Measurements from ENCODE around the gene FBXL7. TPM values are rescaled to one million over a fixed set of nuclear protein-coding genes. Genes with fewer than 3 reads are reported as not detected.

FBXL7 gene
- total and polyA plus RNA-seq, 5 donors, result 10.2 to 22.2 (median 17.9) TPM

DNA sequence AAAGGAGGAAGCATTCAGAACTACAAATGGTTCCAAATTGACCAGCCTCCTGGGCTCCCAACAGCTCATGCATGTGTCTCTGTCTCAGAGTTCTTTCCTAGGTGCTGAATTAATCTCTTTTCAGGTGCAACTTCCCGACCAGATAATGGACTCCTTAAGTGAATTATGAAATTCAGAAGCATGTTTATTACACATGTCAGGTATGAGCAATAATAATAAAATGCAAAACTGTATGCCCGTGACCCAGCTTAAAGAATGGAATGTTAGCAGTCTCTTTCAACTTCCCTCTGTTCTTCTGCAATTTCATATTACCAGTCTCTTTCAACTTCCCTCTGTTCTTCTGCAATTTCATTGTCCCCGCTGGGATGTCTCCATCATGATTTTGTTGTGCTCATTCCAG lies 60.4 kb downstream of the FBXL7 start:
- Histone ChIP-seq H3K27ac (ENCODE audit: low read length) (no peak overlapping the region), H3K9me3 (ENCODE audit: control insufficient read depth, low read length) (no peaks in the 10 kb centered on the region), H3K27me3 (ENCODE audit: control insufficient read depth, insufficient read depth) (no peaks in the 10 kb centered on the region), H3K4me1 (ENCODE audit: control insufficient read depth, insufficient read depth, low read length) (peaks cover 5% of the 10 kb centered on the region), H3K4me3 (ENCODE audit: low read length) (no peak overlapping the region)
- ATAC-seq (no peak), DNase-seq (no peak)
- 82% methylated on average over 3 of the region's 3 CpGs for WGBS
- intact Hi-C loops (cut with DNase I), result no loop called here

DNA sequence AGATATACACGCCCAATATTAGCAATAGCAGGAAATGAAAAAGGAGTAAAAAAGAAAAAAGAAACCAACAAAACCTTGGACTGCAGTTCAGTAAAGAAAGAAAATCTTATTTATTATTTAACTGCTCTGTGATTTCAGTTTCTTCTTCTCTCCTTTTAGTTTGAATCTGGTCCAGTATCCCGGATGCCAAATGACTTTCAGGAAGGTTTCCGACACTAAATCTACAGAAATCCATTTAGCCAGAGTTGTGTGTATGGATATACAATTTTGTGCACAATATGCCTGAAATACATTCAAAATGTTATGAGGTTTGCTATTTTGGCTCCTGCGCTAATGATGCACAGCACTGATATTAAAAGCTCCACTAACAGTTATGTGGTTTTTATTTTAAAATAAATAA lies 64.5 kb downstream of the FBXL7 start:
- no peak for ATAC-seq
- intact Hi-C loops (cut with DNase I), result no loop called here

DNA sequence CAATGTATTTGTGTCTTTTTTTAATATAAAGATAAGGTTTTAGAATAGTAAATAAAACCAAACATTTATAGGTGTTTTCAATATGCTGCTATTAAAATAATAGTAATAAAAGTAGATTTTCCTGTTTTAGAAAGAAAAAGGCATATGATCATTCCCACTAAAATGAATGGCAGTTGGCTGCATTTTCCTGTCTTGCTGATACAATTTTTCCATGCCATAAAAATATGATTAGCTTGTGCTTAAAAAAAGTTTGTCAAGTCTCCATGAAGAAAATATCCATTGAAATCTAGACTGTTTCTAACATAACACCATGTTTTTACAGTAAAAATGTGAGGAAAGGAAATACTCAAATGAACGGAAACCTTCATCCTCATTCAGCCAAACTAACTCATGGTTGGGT lies 65.0 kb downstream of the FBXL7 start:
- DNase-seq (no peak), ATAC-seq (no peak)
- Histone ChIP-seq H3K27ac (ENCODE audit: low read length) (no peak overlapping the region), H3K4me3 (ENCODE audit: low read length) (no peak overlapping the region), H3K9me3 (ENCODE audit: control insufficient read depth, low read length) (no peaks in the 10 kb centered on the region), H3K27me3 (ENCODE audit: control insufficient read depth, insufficient read depth) (no peaks in the 10 kb centered on the region), H3K4me1 (ENCODE audit: control insufficient read depth, insufficient read depth, low read length) (peaks cover 3% of the 10 kb centered on the region)
- intact Hi-C loops (cut with DNase I), result no loop called here
- WGBS, result 94% methylated on average over 1 of the region's 1 CpG

More for the DNA sequence above, 64.5 kb downstream of the FBXL7 start:
- Histone ChIP-seq H3K27me3 (ENCODE audit: control insufficient read depth, insufficient read depth) (no peaks in the 10 kb centered on the region), H3K4me1 (ENCODE audit: control insufficient read depth, insufficient read depth, low read length) (peaks cover 3% of the 10 kb centered on the region), H3K9me3 (ENCODE audit: control insufficient read depth, low read length) (no peaks in the 10 kb centered on the region), H3K27ac (ENCODE audit: low read length) (no peak overlapping the region), H3K4me3 (ENCODE audit: low read length) (no peak overlapping the region)
- WGBS, result 77% methylated on average over 4 of the region's 4 CpGs
- no peak for DNase-seq

DNA sequence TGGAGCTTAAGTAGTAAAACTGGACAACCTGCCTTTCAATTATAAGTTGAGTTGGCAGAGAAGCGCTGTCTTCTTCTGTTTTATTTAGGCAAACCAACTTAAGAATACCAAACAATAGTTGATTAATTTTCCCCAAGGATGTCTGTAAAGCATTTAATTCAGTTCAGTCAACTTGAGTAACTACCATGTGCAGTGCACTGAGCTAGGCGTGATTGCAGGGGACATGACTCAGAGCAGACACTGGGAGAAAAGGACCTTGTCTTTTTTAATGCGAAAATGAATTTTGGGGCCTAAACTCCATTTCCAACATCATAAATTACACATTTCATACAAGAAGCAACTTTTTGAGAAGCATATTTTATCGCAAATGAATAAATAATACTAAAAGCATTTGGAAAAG lies 66.3 kb downstream of the FBXL7 start:
- Histone ChIP-seq H3K9me3 (ENCODE audit: control insufficient read depth, low read length) (no peaks in the 10 kb centered on the region), H3K4me1 (ENCODE audit: control insufficient read depth, insufficient read depth, low read length) (peaks cover 3% of the 10 kb centered on the region), H3K27me3 (ENCODE audit: control insufficient read depth, insufficient read depth) (no peaks in the 10 kb centered on the region), H3K27ac (ENCODE audit: low read length) (no peak overlapping the region), H3K4me3 (ENCODE audit: low read length) (no peak overlapping the region)
- intact Hi-C loops (cut with DNase I), result no loop called here
- WGBS, result 91% methylated on average over 4 of the region's 4 CpGs
- no peak for DNase-seq
- ATAC-seq, result no peak

DNA sequence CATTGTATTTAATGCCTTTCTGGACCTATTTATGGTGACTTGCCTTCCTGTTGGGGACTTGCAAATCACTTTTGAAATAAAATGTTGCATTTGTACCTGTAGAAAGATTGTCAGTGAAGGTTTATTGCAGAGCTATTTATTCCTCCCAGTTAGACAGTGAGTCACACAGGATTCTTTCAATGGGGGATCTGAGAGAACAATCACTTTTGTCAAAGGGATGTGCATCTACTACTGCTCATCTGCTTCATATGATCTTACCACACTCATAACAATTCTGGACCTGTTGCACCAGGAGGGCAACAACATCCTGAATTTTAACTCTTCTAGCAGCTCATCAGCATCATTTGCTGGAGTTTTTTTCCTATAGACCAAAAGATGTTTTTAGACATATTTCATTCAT lies 66.8 kb downstream of the FBXL7 start:
- intact Hi-C loops (cut with DNase I), result no loop called here
- Histone ChIP-seq H3K4me1 (ENCODE audit: control insufficient read depth, insufficient read depth, low read length) (peaks cover 3% of the 10 kb centered on the region), H3K4me3 (ENCODE audit: low read length) (no peak overlapping the region), H3K27me3 (ENCODE audit: control insufficient read depth, insufficient read depth) (no peaks in the 10 kb centered on the region), H3K27ac (ENCODE audit: low read length) (no peak overlapping the region), H3K9me3 (ENCODE audit: control insufficient read depth, low read length) (no peaks in the 10 kb centered on the region)
- DNase-seq (no peak), ATAC-seq (no peak)

DNA sequence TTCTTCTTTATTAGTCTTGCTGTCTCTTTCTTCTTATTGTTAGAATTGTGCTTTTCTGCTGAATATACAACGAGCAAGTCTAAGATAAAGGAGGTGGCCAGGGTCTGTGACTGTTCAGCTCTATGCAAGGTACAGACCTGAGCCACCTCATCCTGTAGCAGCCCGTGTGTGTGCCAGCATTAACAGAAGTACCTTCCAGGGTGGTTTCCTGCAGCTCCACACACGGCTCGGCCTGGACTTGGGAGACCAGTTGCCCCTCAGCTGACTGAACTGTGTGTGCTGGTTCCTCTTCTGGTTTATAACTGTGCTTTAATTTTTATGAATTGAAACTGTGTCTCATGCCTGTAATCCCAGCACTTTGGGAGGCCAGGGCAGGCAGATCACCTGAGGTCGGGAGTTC lies 70.5 kb downstream of the FBXL7 start:
- no peak for ATAC-seq
- 89% methylated on average over 5 of the region's 5 CpGs for WGBS
- intact Hi-C loops (cut with DNase I), result no loop called here

DNA sequence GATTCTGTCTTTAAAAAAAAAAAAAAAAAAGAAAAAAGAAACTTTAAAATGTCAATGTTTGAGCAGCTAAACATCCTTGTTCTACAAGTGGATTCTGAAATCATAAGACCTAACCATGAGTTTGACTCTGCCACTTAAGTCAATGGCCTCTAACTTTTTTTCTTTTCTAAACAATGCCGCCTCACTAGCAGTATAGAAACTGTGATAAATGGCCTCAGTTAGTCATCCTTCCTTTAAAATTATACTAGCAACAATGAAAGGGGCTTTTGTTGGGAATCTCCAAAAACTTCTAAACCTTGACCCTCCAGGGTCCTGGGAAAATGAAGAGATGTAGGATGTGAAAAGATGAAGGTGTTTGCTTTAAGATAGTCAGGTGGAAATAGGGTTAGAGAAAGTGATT lies 71.1 kb downstream of the FBXL7 start:
- WGBS, result 93% methylated on average over 1 of the region's 1 CpG
- H3K4me1 ChIP-seq (ENCODE audit: control insufficient read depth, insufficient read depth, low read length), result peaks cover 3% of the 10 kb centered on the region
- ATAC-seq (no peak), DNase-seq (no peak)
- no peaks in the 10 kb centered on the region for H3K27me3 ChIP-seq (ENCODE audit: control insufficient read depth, insufficient read depth)
- intact Hi-C loops (cut with DNase I), result no loop called here
- no peak overlapping the region for H3K4me3 ChIP-seq (ENCODE audit: low read length)
- H3K27ac ChIP-seq (ENCODE audit: low read length), result no peak overlapping the region
- H3K9me3 ChIP-seq (ENCODE audit: control insufficient read depth, low read length), result no peaks in the 10 kb centered on the region

More for the DNA sequence above, 70.5 kb downstream of the FBXL7 start:
- Histone ChIP-seq H3K27me3 (ENCODE audit: control insufficient read depth, insufficient read depth) (no peaks in the 10 kb centered on the region), H3K4me1 (ENCODE audit: control insufficient read depth, insufficient read depth, low read length) (peaks cover 3% of the 10 kb centered on the region), H3K27ac (ENCODE audit: low read length) (no peak overlapping the region), H3K4me3 (ENCODE audit: low read length) (no peak overlapping the region), H3K9me3 (ENCODE audit: control insufficient read depth, low read length) (no peaks in the 10 kb centered on the region)
- no peak for DNase-seq

DNA sequence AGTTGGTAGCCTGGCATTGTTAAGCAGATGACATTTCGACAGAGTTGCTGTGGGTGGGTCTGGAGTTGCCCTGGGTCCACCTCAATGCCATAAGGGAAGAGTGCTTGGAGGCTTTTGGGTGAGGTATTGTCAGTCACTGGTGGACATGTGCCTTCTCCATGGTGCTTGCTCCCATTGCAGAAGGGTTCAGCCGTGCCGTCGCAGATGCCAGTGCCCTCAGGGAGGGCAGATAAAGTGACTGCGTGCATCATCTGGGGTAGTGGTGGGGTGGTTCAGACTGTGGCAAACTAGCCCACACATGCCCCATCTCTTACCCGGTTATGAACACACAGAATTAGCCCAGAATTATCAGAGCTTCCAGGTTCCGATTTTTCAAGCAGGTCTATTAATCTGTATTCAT lies 71.6 kb downstream of the FBXL7 start:
- intact Hi-C loops (cut with DNase I), result no loop called here
- H3K27me3 ChIP-seq (ENCODE audit: control insufficient read depth, insufficient read depth), result no peaks in the 10 kb centered on the region
- DNase-seq, result no peak
- H3K27ac ChIP-seq (ENCODE audit: low read length), result no peak overlapping the region
- H3K4me3 ChIP-seq (ENCODE audit: low read length), result no peak overlapping the region
- no peak for ATAC-seq
- H3K9me3 ChIP-seq (ENCODE audit: control insufficient read depth, low read length), result no peaks in the 10 kb centered on the region
- H3K4me1 ChIP-seq (ENCODE audit: control insufficient read depth, insufficient read depth, low read length), result peaks cover 3% of the 10 kb centered on the region
- 94% methylated on average over 7 of the region's 7 CpGs for WGBS

DNA sequence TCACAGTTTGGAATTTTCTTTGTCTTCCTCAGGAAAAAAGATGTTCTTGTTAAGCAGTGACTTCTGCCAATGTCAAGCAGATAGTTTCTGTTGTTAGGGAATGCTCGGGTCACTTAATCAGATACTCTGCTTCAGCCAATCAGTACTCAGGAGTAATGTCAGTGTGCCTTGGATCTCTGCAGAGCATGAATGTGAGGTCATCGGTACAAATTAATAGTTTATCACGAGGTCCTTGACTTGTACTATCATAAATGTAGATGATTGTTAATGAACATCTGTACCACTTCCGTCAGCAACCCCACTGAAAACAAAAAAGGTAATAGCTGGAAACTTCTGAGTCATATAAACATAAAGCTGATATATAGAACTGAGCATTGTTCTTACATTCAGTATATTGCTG lies 73.6 kb downstream of the FBXL7 start:
- DNase-seq, result no peak
- Histone ChIP-seq H3K4me1 (ENCODE audit: control insufficient read depth, insufficient read depth, low read length) (peaks cover 8% of the 10 kb centered on the region), H3K27me3 (ENCODE audit: control insufficient read depth, insufficient read depth) (no peaks in the 10 kb centered on the region), H3K9me3 (ENCODE audit: control insufficient read depth, low read length) (no peaks in the 10 kb centered on the region), H3K4me3 (ENCODE audit: low read length) (no peak overlapping the region), H3K27ac (ENCODE audit: low read length) (peak overlapping the region; percentile 10)
- intact Hi-C loops (cut with DNase I), result no loop called here
- 26% methylated on average over 4 of the region's 4 CpGs for WGBS
- ATAC-seq, result peak in 1 of 2 donors; percentile 38

DNA sequence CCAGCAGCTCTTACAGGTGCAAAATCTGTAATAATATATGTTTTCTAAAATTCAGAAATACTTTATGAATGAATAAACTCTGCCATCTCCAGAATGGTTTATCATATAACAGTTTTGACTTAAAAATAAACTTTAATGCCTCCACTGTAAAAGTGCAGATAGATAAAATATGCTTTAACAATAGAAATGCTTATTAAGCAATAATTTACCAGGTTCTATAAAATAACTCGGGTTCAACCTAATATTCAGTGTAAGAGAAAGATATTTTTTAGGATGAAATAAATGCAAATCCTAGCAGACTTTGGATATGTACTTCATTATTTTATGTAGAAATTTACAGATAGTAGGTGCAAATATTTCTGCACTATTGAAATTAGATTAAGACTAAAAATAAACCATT lies 74.1 kb downstream of the FBXL7 start:
- WGBS, result 94% methylated on average over 1 of the region's 1 CpG
- DNase-seq (no peak), ATAC-seq (no peak)
- no peaks in the 10 kb centered on the region for H3K27me3 ChIP-seq (ENCODE audit: control insufficient read depth, insufficient read depth)
- no peak overlapping the region for H3K4me3 ChIP-seq (ENCODE audit: low read length)
- peaks cover 8% of the 10 kb centered on the region for H3K4me1 ChIP-seq (ENCODE audit: control insufficient read depth, insufficient read depth, low read length)
- no peak overlapping the region for H3K27ac ChIP-seq (ENCODE audit: low read length)
- H3K9me3 ChIP-seq (ENCODE audit: control insufficient read depth, low read length), result no peaks in the 10 kb centered on the region
- intact Hi-C loops (cut with DNase I), result no loop called here

DNA sequence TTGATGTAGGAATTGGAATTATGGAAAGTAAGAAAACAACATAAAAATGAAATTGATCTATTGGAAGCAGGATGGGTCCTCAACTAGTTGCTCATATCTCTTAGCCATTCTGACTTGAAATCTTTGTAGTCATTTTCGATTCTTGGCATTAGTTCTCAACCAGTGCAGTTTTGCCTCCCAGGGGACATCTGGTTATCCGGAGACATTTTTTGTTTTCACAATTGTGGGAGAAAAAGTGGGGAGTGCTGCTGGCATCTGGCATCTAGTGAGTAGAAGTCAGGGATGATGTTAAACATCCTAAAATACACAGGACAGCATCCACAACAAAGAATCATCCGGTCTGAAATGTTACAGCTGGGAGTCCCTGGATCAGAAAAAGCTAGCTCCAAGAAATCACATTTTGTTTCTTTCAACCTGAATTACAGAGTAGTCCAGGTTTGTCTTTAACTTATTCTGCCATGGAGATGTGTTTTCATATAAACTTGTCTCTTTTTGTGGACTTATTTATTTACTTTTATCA lies 74.9 kb downstream of the FBXL7 start:
- Histone ChIP-seq H3K9me3 (ENCODE audit: control insufficient read depth, low read length) (no peaks in the 10 kb centered on the region), H3K4me3 (ENCODE audit: low read length) (no peak overlapping the region), H3K4me1 (ENCODE audit: control insufficient read depth, insufficient read depth, low read length) (peaks cover 8% of the 10 kb centered on the region), H3K27me3 (ENCODE audit: control insufficient read depth, insufficient read depth) (no peaks in the 10 kb centered on the region), H3K27ac (ENCODE audit: low read length) (no peak overlapping the region)
- 29% methylated on average over 3 of the region's 3 CpGs for WGBS
- DNase-seq (no peak), ATAC-seq (no peak)
- intact Hi-C loops (cut with DNase I), result no loop called here

DNA sequence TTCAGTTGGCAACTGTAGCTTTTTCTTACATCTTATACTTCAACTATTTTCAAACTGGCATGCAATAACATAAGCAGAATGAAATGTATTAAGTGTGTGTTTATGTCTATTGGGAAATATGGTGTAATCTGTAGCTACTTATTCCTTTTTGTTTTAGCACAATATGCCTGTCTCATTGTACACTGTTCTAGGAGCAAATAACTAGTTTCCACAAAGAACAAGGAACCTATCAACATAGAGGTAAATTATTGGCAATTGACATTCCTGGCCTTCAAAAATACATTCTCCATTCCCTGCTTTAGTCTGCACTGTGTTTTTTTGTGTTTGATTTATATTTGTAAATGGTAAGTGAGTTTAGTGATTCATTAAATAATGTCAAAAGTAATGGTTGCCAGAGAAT lies 75.7 kb downstream of the FBXL7 start:
- intact Hi-C loops (cut with DNase I), result no loop called here
- H3K9me3 ChIP-seq (ENCODE audit: control insufficient read depth, low read length), result no peaks in the 10 kb centered on the region
- DNase-seq (no peak), ATAC-seq (no peak)
- H3K27me3 ChIP-seq (ENCODE audit: control insufficient read depth, insufficient read depth), result no peaks in the 10 kb centered on the region
- no peak overlapping the region for H3K27ac ChIP-seq (ENCODE audit: low read length)
- no peak overlapping the region for H3K4me3 ChIP-seq (ENCODE audit: low read length)
- peaks cover 8% of the 10 kb centered on the region for H3K4me1 ChIP-seq (ENCODE audit: control insufficient read depth, insufficient read depth, low read length)

Measured in right cardiac atrium (tissue), 5 donors.